ENCODE data around the gene UBE2E2. TPM values are rescaled to one million over a fixed set of nuclear protein-coding genes. Genes with fewer than 3 reads are reported as not detected.
A peak's percentile ranks its signal among the peaks of the same experiment; 100 is the strongest.

The UBE2E2 gene
- total RNA-seq, 1 experiment from 2014 or later: 38.6 TPM

- no peak overlapping the region for H4K91ac ChIP-seq (ENCODE audit: insufficient read length, low read depth, low read length)
- H3K4ac ChIP-seq (ENCODE audit: low read depth, low read length): no peak overlapping the region
- Mint-ChIP-seq H3K27me3 (ENCODE audit: low read depth) (no peaks in the 10 kb centered on the region), H3K27ac (peak overlapping the region in 1 of 3 experiments; percentile 63; a peak in 1 of 7 replicates), H3K36me3 (ENCODE audit: insufficient read depth in 1 of 3, low read depth in 3 of 3) (peaks cover 13 to 21% (median 13%) of the 10 kb centered on the region in 3 experiments), H3K4me1 (peaks cover 26 to 31% of the 10 kb centered on the region in 2 experiments), H3K9me3 (peaks cover 8 to 12% of the 10 kb centered on the region in 2 experiments), H3K4me3 (no peak overlapping the region)
- no peak overlapping the region for H3K27ac ChIP-seq (ENCODE audit: insufficient read length, low read depth, low read length)
- DNase-seq: no peak
- WGBS (ENCODE audit: extremely low coverage, insufficient read length, low lambda C conversion rate): no CpG with 5 or more reads among the region's 5 CpGs
- H4K20me1 ChIP-seq (ENCODE audit: control insufficient read depth, insufficient read depth, insufficient read length): peaks cover 3% of the 10 kb centered on the region
- no peak overlapping the region for H2BK15ac ChIP-seq (ENCODE audit: low read depth, low read length)
- no peaks in the 10 kb centered on the region for H3K27me3 ChIP-seq (ENCODE audit: insufficient read depth, low read length)
- TF ChIP-seq CTCF (conservative IDR thresholded peaks at IDR 0.05): no peak
- no peak overlapping the region for H4K8ac ChIP-seq (replicated peaks; ENCODE audit: insufficient read length, low read depth, low read length)
- H2AFZ ChIP-seq (ENCODE audit: low read length): no peak overlapping the region
- H2BK5ac ChIP-seq (ENCODE audit: insufficient read length, low read length): no peak overlapping the region
- H3K9me3 ChIP-seq (ENCODE audit: control insufficient read depth, low read depth, low read length): no peaks in the 10 kb centered on the region
- H3K9ac ChIP-seq (ENCODE audit: extremely low read depth, insufficient read length, low read length): no peak overlapping the region
- H3K4me1 ChIP-seq (ENCODE audit: insufficient read depth, low read length): no peaks in the 10 kb centered on the region; the same call in 1 of the 2 replicates
- no peaks in the 10 kb centered on the region for H3K79me1 ChIP-seq (ENCODE audit: insufficient read depth, low read depth, low read length, poor library complexity, severe bottlenecking)
- no peak overlapping the region for H3K56ac ChIP-seq (ENCODE audit: insufficient read length, low read depth, low read length)
- H3K4me2 ChIP-seq (ENCODE audit: insufficient read depth, insufficient read length, low read length): no peak overlapping the region
- H2BK120ac ChIP-seq (ENCODE audit: low read depth, low read length, poor library complexity, severe bottlenecking): no peak overlapping the region
- H2BK20ac ChIP-seq (ENCODE audit: low read depth, low read length, poor library complexity, severe bottlenecking): no peak overlapping the region
- H2AK5ac ChIP-seq (ENCODE audit: insufficient read length, low read length): no peak overlapping the region
- no peak overlapping the region for H3K14ac ChIP-seq (ENCODE audit: insufficient read depth, low read length)
- H3K18ac ChIP-seq (ENCODE audit: insufficient read length, low read depth, low read length): no peak overlapping the region
- no peak overlapping the region for H4K5ac ChIP-seq (ENCODE audit: insufficient read length, low read depth, low read length)
- no peaks in the 10 kb centered on the region for H3K23me2 ChIP-seq (ENCODE audit: insufficient read length, low read depth, low read length, poor library complexity, severe bottlenecking)
- H3K23ac ChIP-seq (ENCODE audit: insufficient read length, low read depth, low read length): no peak overlapping the region
- H2BK12ac ChIP-seq (ENCODE audit: insufficient read length, low read depth, low read length): no peak overlapping the region
- no peak overlapping the region for H3T11ph ChIP-seq (ENCODE audit: low read length)
- H3K79me2 ChIP-seq (ENCODE audit: insufficient read depth, low read length): no peaks in the 10 kb centered on the region
Observed at GRCh38 chr3:23481011-23481615, 278.0 kb downstream of the UBE2E2 start.

Measured in H9 (cell line).